H1 (cell line): ENCODE measurements around the gene EML5. TPM values are rescaled to one million over a fixed set of nuclear protein-coding genes. Genes with fewer than 3 reads are reported as not detected.

Experiments
- CTCF ChIA-PET: fragments of 300-600 bp; sonication (Branson Sonifier 250); formaldehyde crosslinking; loops from one replicate; lab custom pipeline; 2021; ENCODE audit not compliant: partially characterized antibody; lab: Charles Lee
- POLR2A ChIA-PET: fragments of 300-600 bp; sonication (Branson Sonifier 250); formaldehyde crosslinking; loops from one replicate; lab custom pipeline; 2021; ENCODE audit warnings: inconsistent platforms; ENCODE audit not compliant: partially characterized antibody; lab: Charles Lee
- DNase-seq, 2 experiments: peaks; one replicate each; pipeline versions ENCODE4 v3.0.0 to v3.0.0-alpha.2; 2010 to 2022; ENCODE audit warnings: low spot score in 2 of 2, low read depth in 1 of 2, mixed read lengths in 1 of 2
- FAIRE-seq: peaks from 2 replicates; lab custom pipeline; 2011; peaks lifted over from hg19 to GRCh38; lab: Jason Lieb, UNC
- H2AFZ ChIP-seq: 2 replicates; pipeline ENCODE4 v1.8.1; 2012; ENCODE audit warnings: low read length, inconsistent platforms
- H2AK5ac ChIP-seq: 2 replicates; pipeline ENCODE4 v1.6.1; 2013; ENCODE audit warnings: low read depth, low read length
- H2BK120ac ChIP-seq: replicated peaks from 2 replicates; pipeline ENCODE3; 2013; ENCODE audit warnings: low read depth, low read length, inconsistent platforms
- H2BK12ac ChIP-seq: 2 replicates; pipeline ENCODE4 v1.6.1; 2013; ENCODE audit warnings: low read depth, low read length
- H2BK15ac ChIP-seq: 2 replicates; pipeline ENCODE4 v1.6.1; 2013; ENCODE audit warnings: low read length
- H2BK20ac ChIP-seq: 2 replicates; pipeline ENCODE4 v1.6.1; 2013; ENCODE audit warnings: low read length
- H2BK5ac ChIP-seq: 2 replicates; pipeline ENCODE4 v1.6.1; 2013; ENCODE audit warnings: low read depth, low read length
- H3K14ac ChIP-seq: 2 replicates; pipeline ENCODE4 v1.6.1; 2013; ENCODE audit warnings: inconsistent platforms; ENCODE audit not compliant: insufficient read length
- H3K18ac ChIP-seq: 2 replicates; pipeline ENCODE4 v1.6.1; 2013; ENCODE audit warnings: low read length; ENCODE audit errors: extremely low read depth
- H3K23ac ChIP-seq: 2 replicates; pipeline ENCODE4 v1.6.1; 2013; ENCODE audit warnings: inconsistent platforms; ENCODE audit not compliant: insufficient read length
- H3K23me2 ChIP-seq: 2 replicates; pipeline ENCODE4 v1.6.1; 2013; ENCODE audit warnings: low read depth, low read length
- H3K27ac ChIP-seq: 2 replicates; pipeline ENCODE4 v1.6.1; 2011; ENCODE audit warnings: low read depth, low read length, inconsistent platforms
- H3K27me3 ChIP-seq, 4 experiments: replicated peaks in 1 of 4; 1 replicate in 1 of 4; 2 replicates in 3 of 4; pipeline versions ENCODE4 v1.6.1 to v1.8.1; 2011 to 2013; ENCODE audit warnings: low read length in 3 of 4, mild to moderate bottlenecking in 3 of 4, inconsistent platforms in 2 of 4, mixed read lengths in 2 of 4, moderate library complexity in 1 of 4; ENCODE audit not compliant: control insufficient read depth in 3 of 4, insufficient read depth in 3 of 4; ENCODE audit errors: extremely low read depth in 1 of 4
- H3K36me3 ChIP-seq, 4 experiments: 2 replicates each; pipeline versions ENCODE4 v1.6.1 to v1.8.1; 2011 to 2013; ENCODE audit warnings: mild to moderate bottlenecking in 4 of 4, low read length in 3 of 4, moderate library complexity in 2 of 4, control low read depth in 1 of 4, inconsistent platforms in 1 of 4; ENCODE audit not compliant: insufficient read depth in 4 of 4, control insufficient read depth in 2 of 4
- H3K4ac ChIP-seq: replicated peaks from 2 replicates; pipeline ENCODE3; 2013; ENCODE audit warnings: low read length, low read depth, mixed read lengths, inconsistent platforms; ENCODE audit not compliant: insufficient read length
- H3K4me1 ChIP-seq, 4 experiments: replicated peaks in 1 of 4; 1 replicate in 1 of 4; 2 replicates in 3 of 4; pipeline versions ENCODE4 v1.6.1 to v1.8.1; 2011 to 2013; ENCODE audit warnings: low read length in 3 of 4, inconsistent platforms in 2 of 4, mixed read lengths in 1 of 4; ENCODE audit not compliant: insufficient read depth in 4 of 4, control insufficient read depth in 3 of 4
- H3K4me2 ChIP-seq, 2 experiments: 2 replicates each; pipeline versions ENCODE4 v1.6.1 to v1.8.1; 2011 to 2013; ENCODE audit warnings: low read depth in 2 of 2, low read length in 2 of 2, control low read depth in 1 of 2, inconsistent platforms in 1 of 2, mild to moderate bottlenecking in 1 of 2; ENCODE audit not compliant: insufficient read depth in 1 of 2
- H3K4me3 ChIP-seq, 4 experiments: fragments of 200-600, 300-600 bp in 1 of 4; sonication (generic), shearing (Covaris generic), sonication (Bioruptor Twin) in 1 of 4; 2 replicates each; pipeline versions ENCODE4 v1.5.1 to v1.8.1; 2011 to 2016; ENCODE audit warnings: low read length in 4 of 4, low read depth in 3 of 4, control low read depth in 2 of 4, inconsistent platforms in 2 of 4, mild to moderate bottlenecking in 2 of 4, mixed read lengths in 1 of 4, moderate library complexity in 1 of 4; ENCODE audit not compliant: insufficient read depth in 2 of 4; ENCODE audit errors: extremely low read depth in 1 of 4
- H3K56ac ChIP-seq: replicated peaks from 2 replicates; pipeline ENCODE3; 2013; ENCODE audit warnings: low read depth, mild to moderate bottlenecking, mixed read lengths, low read length, inconsistent platforms; ENCODE audit not compliant: insufficient read length
- H3K79me1 ChIP-seq: 2 replicates; pipeline ENCODE4 v1.6.1; 2013; ENCODE audit warnings: low read depth, low read length, control low read depth
- H3K79me2 ChIP-seq, 2 experiments: 2 replicates each; pipeline versions ENCODE4 v1.6.1 to v1.8.1; 2012 to 2013; ENCODE audit warnings: low read length in 2 of 2, mild to moderate bottlenecking in 2 of 2, inconsistent platforms in 1 of 2; ENCODE audit not compliant: insufficient read depth in 2 of 2, control insufficient read depth in 1 of 2
- H3K9ac ChIP-seq, 4 experiments: replicated peaks in 1 of 4; 1 replicate in 1 of 4; 2 replicates in 3 of 4; pipeline versions ENCODE4 v1.6.1 to v1.8.1; 2011 to 2013; ENCODE audit warnings: low read depth in 3 of 4, low read length in 3 of 4, control low read depth in 2 of 4, mild to moderate bottlenecking in 2 of 4, moderate library complexity in 2 of 4, inconsistent platforms in 1 of 4; ENCODE audit errors: extremely low read depth in 1 of 4
- H3K9me3 ChIP-seq, 2 experiments: 2 replicates each; pipeline versions ENCODE4 v1.6.1 to v1.8.1; 2012 to 2013; ENCODE audit warnings: mild to moderate bottlenecking in 2 of 2, moderate library complexity in 2 of 2, control low read depth in 1 of 2, inconsistent platforms in 1 of 2, low read depth in 1 of 2, low read length in 1 of 2, mixed read lengths in 1 of 2; ENCODE audit not compliant: insufficient read depth in 2 of 2
- H4K20me1 ChIP-seq, 2 experiments: replicated peaks in 1 of 2; 2 replicates each; pipeline versions ENCODE3 to v1.8.1; 2011 to 2013; ENCODE audit warnings: inconsistent platforms in 2 of 2, low read length in 2 of 2, mild to moderate bottlenecking in 1 of 2; ENCODE audit not compliant: insufficient read depth in 2 of 2, control insufficient read depth in 1 of 2
- H4K5ac ChIP-seq: 2 replicates; pipeline ENCODE4 v1.6.1; 2013; ENCODE audit warnings: low read length, low read depth, mixed read lengths, inconsistent platforms; ENCODE audit not compliant: insufficient read length
- H4K8ac ChIP-seq: 2 replicates; pipeline ENCODE4 v1.8.0; 2013; ENCODE audit warnings: mild to moderate bottlenecking, moderate library complexity, low read length, inconsistent platforms; ENCODE audit not compliant: insufficient read depth; ENCODE audit errors: extremely low read depth
- H4K91ac ChIP-seq: replicated peaks from 2 replicates; pipeline ENCODE3; 2013; ENCODE audit warnings: low read length, mixed read lengths, inconsistent platforms; ENCODE audit not compliant: insufficient read length
- BCL11A ChIP-seq, 2 experiments: IDR thresholded peaks; one replicate each; pipeline ENCODE4 v1.6.1; 2011; ENCODE audit warnings: low read depth in 2 of 2, low read length in 2 of 2, mild to moderate bottlenecking in 2 of 2
- BRCA1 ChIP-seq: IDR thresholded peaks from 2 replicates; pipeline ENCODE4 v1.6.1; 2012; ENCODE audit warnings: low read depth, low read length, improper control_type of control experiment
- CBX5 ChIP-seq: fragments of 300-800, 300-1000 bp; sonication (generic); IDR thresholded peaks from 2 replicates; pipeline ENCODE4 v1.7.1; 2016; ENCODE audit warnings: antibody characterized with exemption, low read length, low read depth
- CEBPB ChIP-seq: IDR thresholded peaks from 2 replicates; pipeline ENCODE4 v1.6.1; 2012; ENCODE audit warnings: low read depth, low read length
- EZH2 ChIP-seq: fragments of 200-600 bp; sonication (generic); IDR thresholded peaks from 2 replicates; pipeline ENCODE4 v1.7.1; 2012; ENCODE audit warnings: low read depth, mild to moderate bottlenecking, moderate library complexity, low read length, inconsistent platforms; ENCODE audit not compliant: severe bottlenecking
- NANOG ChIP-seq: IDR thresholded peaks from 2 replicates; pipeline ENCODE4 v1.6.1; 2011; ENCODE audit warnings: low read length, low read depth, mild to moderate bottlenecking, inconsistent platforms; ENCODE audit not compliant: insufficient read depth, poor library complexity, severe bottlenecking
- SP2 ChIP-seq: IDR thresholded peaks from 2 replicates; pipeline ENCODE4 v1.6.1; 2012; ENCODE audit warnings: mild to moderate bottlenecking, low read length, inconsistent platforms
- SUZ12 ChIP-seq: fragments of 200-600 bp; sonication (generic); IDR thresholded peaks from 2 replicates; pipeline ENCODE4 v1.6.1; 2012; ENCODE audit warnings: mild to moderate bottlenecking, inconsistent platforms, low read length, moderate library complexity, mixed read lengths
- ZNF274 ChIP-seq: IDR thresholded peaks from 2 replicates; pipeline ENCODE4 v1.7.0; 2012; ENCODE audit warnings: low read length, borderline replicate concordance; ENCODE audit errors: extremely low read depth
- WGBS, 2 experiments: shearing (Covaris generic) in 1 of 2; methylation state at CpG; one replicate each; pipeline versions ENCODE4 v1.1.6 to v1.1.7; 2013 to 2015; ENCODE audit warnings: low lambda C conversion rate in 2 of 2, mixed read lengths in 2 of 2, inconsistent platforms in 1 of 2, low coverage in 1 of 2, missing lambda C conversion rate in 1 of 2; ENCODE audit not compliant: insufficient replicate concordance in 2 of 2, insufficient coverage in 1 of 2, insufficient read length in 1 of 2; ENCODE audit errors: extremely low coverage in 1 of 2, missing lambda C conversion rate in 1 of 2; 5-methylcytosine and 5-hydroxymethylcytosine counted together
- polyA plus RNA-seq, 7 experiments: library from polyadenylated mRNA; depleted of rRNA in 3 of 7; stranded (reverse) in 5 of 7; unstranded in 2 of 7; fragments of >200 nt in 5 of 7; fragments of 200-250 nt in 2 of 7; gene quantifications; 1 replicate in 5 of 7; 2 replicates in 1 of 7; 4 replicates in 1 of 7; pipeline versions ENCODE4 v1.2.1 to v1.2.3, GENCODE V29; 2011 to 2013; ENCODE audit warnings: missing spikeins in 2 of 7, mixed read lengths in 2 of 7
- total RNA-seq: library from RNA; stranded (reverse); fragmentation: NEBNext Ultra II Directional; extraction: Animal tissue kit (Norgen Biotek cat#: 25700); gene quantifications from 2 replicates; pipeline ENCODE4 v1.2.1, GENCODE V29; 2021

Gene EML5
- total and polyA plus RNA-seq, 2 of the 8 experiments (the other 6 are each of a cell fraction or from before 2014, with no cell fraction given): 0.39 to 0.88 TPM

DNA sequence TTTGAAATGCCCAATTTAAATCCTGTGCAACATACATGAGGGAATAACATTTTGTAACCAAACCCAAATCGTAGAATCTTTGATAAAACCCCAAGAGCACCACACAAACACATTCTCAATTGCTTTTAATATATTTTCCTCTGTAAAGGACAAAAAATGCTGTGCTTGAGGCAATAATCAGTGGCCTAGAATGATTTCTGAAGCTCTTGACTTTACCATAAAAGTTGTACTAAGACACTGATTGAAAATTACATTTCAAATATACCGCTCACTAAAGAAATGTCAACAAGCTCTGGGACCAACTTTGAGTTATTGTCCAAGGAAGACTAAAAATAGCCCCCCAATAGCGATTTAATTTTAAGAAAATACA lies 1.5 kb downstream of the EML5 start:
- Histone ChIP-seq H3K9ac (no peak overlapping the region), H3K4me1 (no peaks in the 10 kb centered on the region), H2AK5ac (no peak overlapping the region), H3K4ac (no peak overlapping the region), H3K79me2 (no peaks in the 10 kb centered on the region), H3K9me3 (no peaks in the 10 kb centered on the region), H3K79me1 (no peaks in the 10 kb centered on the region), H2BK5ac (no peak overlapping the region), H3K23me2 (peaks cover 10% of the 10 kb centered on the region; the same call in 1 of the 2 replicates), H4K91ac (no peak overlapping the region), H4K20me1 (no peaks in the 10 kb centered on the region), H3K18ac (no peak overlapping the region), H3K14ac (no peak overlapping the region), H2BK120ac (no peak overlapping the region), H3K27ac (no peak overlapping the region), H2AFZ (no peak overlapping the region), H3K4me3 (peak overlapping the region in 2 of 4 experiments; percentile 38 to 81; a peak in 3 of 8 replicates), H3K36me3 (no peaks in the 10 kb centered on the region), H3K27me3 (peaks cover 8 to 30% (median 19%) of the 10 kb centered on the region in 4 experiments), H3K23ac (no peak overlapping the region), H2BK12ac (no peak overlapping the region), H2BK15ac (no peak overlapping the region), H3K56ac (no peak overlapping the region), H4K8ac (no peak overlapping the region), H4K5ac (no peak overlapping the region), H2BK20ac (no peak overlapping the region), H3K4me2 (peak overlapping the region; percentile 76 to 100)
- ChIA-PET POLR2A (no interaction called here), CTCF (interaction anchor here (0.6 to 2.8 kb wide), 2 partner anchors 10 to 123 kb away, joined by 3 to 18 read pairs; no protein-coding TSS in a partner anchor)
- DNase-seq (no peak), FAIRE-seq (no peak)
- no peak for TF ChIP-seq NANOG
- no peak for TF ChIP-seq SUZ12
- no peak for TF ChIP-seq ZNF274
- TF ChIP-seq CBX5: no peak
- TF ChIP-seq BRCA1: no peak
- TF ChIP-seq EZH2: no peak
- TF ChIP-seq SP2: no peak
- no peak for TF ChIP-seq CEBPB
- no peak for TF ChIP-seq BCL11A (IDR thresholded peaks at IDR 0.05; ENCODE audit: low read depth in 2 of 2, low read length in 2 of 2)
- WGBS, 2 experiments: 62% methylated on average over 3 of the region's 3 CpGs; no CpG with 5 or more reads in 1 of the 2 experiments
